K562 (cell line): Measurements from ENCODE around the gene SYTL4.

ENCODE experiments used
- HNRNPLL ChIP-seq: fragments of 200-400 bp; formaldehyde crosslinking; IDR thresholded peaks from 2 replicates; pipeline ENCODE4 v1.6.1; 2017; ENCODE audit warnings: low read length, low read depth, mild to moderate bottlenecking; ENCODE audit not compliant: poor library complexity, severe bottlenecking
- KAT8 ChIP-seq: fragments of 450-650 bp; IDR thresholded peaks from 2 replicates; pipeline ENCODE4 v1.6.1; 2016; ENCODE audit warnings: low read depth, mild to moderate bottlenecking
- SRSF3 ChIP-seq: fragments of 200-400 bp; formaldehyde crosslinking; IDR thresholded peaks from 2 replicates; pipeline ENCODE4 v1.6.1; 2016; ENCODE audit warnings: mild to moderate bottlenecking, low read length, moderate library complexity; ENCODE audit not compliant: insufficient read depth
- TCF7 ChIP-seq: sonication (generic); IDR thresholded peaks from 2 replicates; pipeline ENCODE4 v1.6.1; 2016; ENCODE audit warnings: antibody characterized with exemption, borderline replicate concordance
- ZNF24 ChIP-seq: fragments of 450-650 bp; IDR thresholded peaks from 2 replicates; pipeline ENCODE4 v1.6.1; 2016
- ZNF695 ChIP-seq: fragments of 450-650 bp; formaldehyde crosslinking; IDR thresholded peaks from 2 replicates; pipeline ENCODE4 v1.4.0; 2020; ENCODE audit warnings: mild to moderate bottlenecking, moderate library complexity
- TF ChIP-seq, protein P1 (sequence below), 3 experiments: IDR thresholded peaks in 2 of 3; conservative IDR thresholded peaks in 1 of 3; 2 replicates each; pipeline ENCODE4 v1.5.1; 2011 to 2012; ENCODE audit warnings: low read length in 3 of 3, mild to moderate bottlenecking in 3 of 3, control low read depth in 2 of 3, improper control_type of control experiment in 1 of 3, inconsistent platforms in 1 of 3, low read depth in 1 of 3, mixed read lengths in 1 of 3, moderate library complexity in 1 of 3; ENCODE audit not compliant: insufficient read depth in 2 of 3
- TF ChIP-seq, protein P2 (sequence below): fragments of 450-650 bp; IDR thresholded peaks from 2 replicates; pipeline ENCODE4 v1.7.1; 2018; ENCODE audit warnings: mild to moderate bottlenecking, low read depth; ENCODE audit not compliant: partially characterized antibody
- TF ChIP-seq, protein P3 (sequence below): IDR thresholded peaks from 3 replicates; pipeline ENCODE4 v1.6.1; 2011; ENCODE audit warnings: borderline replicate concordance, mild to moderate bottlenecking, moderate library complexity; ENCODE audit not compliant: insufficient read length; ENCODE audit errors: extremely low read depth

DNA sequence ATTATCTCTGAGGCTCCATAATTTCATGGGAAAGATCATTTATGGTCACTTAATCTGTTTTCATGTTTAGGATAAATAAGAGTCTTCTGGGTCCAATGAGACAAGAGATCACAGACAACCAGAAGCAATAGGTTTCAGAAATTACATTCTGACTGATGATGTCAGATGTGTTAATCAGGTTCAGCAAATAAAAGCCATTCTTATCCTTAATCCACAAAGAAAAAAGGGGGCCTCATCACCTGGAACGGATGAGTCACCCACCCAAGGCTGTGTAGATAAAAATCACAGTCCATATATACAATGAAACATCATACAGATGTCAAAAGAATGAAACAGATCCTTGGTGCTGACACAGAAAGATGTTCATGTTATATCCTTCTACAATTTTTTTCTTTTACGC is 36.6 kb downstream of the SYTL4 start:
- no peak for TF ChIP-seq ZNF24
- TF ChIP-seq, protein P1, sequence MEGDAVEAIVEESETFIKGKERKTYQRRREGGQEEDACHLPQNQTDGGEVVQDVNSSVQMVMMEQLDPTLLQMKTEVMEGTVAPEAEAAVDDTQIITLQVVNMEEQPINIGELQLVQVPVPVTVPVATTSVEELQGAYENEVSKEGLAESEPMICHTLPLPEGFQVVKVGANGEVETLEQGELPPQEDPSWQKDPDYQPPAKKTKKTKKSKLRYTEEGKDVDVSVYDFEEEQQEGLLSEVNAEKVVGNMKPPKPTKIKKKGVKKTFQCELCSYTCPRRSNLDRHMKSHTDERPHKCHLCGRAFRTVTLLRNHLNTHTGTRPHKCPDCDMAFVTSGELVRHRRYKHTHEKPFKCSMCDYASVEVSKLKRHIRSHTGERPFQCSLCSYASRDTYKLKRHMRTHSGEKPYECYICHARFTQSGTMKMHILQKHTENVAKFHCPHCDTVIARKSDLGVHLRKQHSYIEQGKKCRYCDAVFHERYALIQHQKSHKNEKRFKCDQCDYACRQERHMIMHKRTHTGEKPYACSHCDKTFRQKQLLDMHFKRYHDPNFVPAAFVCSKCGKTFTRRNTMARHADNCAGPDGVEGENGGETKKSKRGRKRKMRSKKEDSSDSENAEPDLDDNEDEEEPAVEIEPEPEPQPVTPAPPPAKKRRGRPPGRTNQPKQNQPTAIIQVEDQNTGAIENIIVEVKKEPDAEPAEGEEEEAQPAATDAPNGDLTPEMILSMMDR (IDR thresholded peaks at IDR 0.05 in 2 of 3, conservative IDR thresholded peaks at IDR 0.05 in 1 of 3; ENCODE audit: insufficient read depth in 2 of 3, low read depth in 1 of 3, low read length in 3 of 3), result no peak
- TF ChIP-seq, protein P2, sequence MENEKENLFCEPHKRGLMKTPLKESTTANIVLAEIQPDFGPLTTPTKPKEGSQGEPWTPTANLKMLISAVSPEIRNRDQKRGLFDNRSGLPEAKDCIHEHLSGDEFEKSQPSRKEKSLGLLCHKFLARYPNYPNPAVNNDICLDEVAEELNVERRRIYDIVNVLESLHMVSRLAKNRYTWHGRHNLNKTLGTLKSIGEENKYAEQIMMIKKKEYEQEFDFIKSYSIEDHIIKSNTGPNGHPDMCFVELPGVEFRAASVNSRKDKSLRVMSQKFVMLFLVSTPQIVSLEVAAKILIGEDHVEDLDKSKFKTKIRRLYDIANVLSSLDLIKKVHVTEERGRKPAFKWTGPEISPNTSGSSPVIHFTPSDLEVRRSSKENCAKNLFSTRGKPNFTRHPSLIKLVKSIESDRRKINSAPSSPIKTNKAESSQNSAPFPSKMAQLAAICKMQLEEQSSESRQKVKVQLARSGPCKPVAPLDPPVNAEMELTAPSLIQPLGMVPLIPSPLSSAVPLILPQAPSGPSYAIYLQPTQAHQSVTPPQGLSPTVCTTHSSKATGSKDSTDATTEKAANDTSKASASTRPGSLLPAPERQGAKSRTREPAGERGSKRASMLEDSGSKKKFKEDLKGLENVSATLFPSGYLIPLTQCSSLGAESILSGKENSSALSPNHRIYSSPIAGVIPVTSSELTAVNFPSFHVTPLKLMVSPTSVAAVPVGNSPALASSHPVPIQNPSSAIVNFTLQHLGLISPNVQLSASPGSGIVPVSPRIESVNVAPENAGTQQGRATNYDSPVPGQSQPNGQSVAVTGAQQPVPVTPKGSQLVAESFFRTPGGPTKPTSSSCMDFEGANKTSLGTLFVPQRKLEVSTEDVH, result no peak
- TF ChIP-seq, protein P3, sequence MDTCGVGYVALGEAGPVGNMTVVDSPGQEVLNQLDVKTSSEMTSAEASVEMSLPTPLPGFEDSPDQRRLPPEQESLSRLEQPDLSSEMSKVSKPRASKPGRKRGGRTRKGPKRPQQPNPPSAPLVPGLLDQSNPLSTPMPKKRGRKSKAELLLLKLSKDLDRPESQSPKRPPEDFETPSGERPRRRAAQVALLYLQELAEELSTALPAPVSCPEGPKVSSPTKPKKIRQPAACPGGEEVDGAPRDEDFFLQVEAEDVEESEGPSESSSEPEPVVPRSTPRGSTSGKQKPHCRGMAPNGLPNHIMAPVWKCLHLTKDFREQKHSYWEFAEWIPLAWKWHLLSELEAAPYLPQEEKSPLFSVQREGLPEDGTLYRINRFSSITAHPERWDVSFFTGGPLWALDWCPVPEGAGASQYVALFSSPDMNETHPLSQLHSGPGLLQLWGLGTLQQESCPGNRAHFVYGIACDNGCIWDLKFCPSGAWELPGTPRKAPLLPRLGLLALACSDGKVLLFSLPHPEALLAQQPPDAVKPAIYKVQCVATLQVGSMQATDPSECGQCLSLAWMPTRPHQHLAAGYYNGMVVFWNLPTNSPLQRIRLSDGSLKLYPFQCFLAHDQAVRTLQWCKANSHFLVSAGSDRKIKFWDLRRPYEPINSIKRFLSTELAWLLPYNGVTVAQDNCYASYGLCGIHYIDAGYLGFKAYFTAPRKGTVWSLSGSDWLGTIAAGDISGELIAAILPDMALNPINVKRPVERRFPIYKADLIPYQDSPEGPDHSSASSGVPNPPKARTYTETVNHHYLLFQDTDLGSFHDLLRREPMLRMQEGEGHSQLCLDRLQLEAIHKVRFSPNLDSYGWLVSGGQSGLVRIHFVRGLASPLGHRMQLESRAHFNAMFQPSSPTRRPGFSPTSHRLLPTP, result no peak
- no peak for TF ChIP-seq HNRNPLL
- no peak for TF ChIP-seq SRSF3
- no peak for TF ChIP-seq KAT8
- TF ChIP-seq TCF7, result no peak
- TF ChIP-seq ZNF695 (CRISPR knock-in tag), result no peak
